Islet of Langerhans (tissue), 1 donor: ENCODE results near the gene SLC39A12.

Experiments used
- FAIRE-seq: peaks from one replicate; lab custom pipeline; 2011; peaks lifted over from hg19 to GRCh38; lab: Jason Lieb, UNC

Gene SLC39A12

DNA sequence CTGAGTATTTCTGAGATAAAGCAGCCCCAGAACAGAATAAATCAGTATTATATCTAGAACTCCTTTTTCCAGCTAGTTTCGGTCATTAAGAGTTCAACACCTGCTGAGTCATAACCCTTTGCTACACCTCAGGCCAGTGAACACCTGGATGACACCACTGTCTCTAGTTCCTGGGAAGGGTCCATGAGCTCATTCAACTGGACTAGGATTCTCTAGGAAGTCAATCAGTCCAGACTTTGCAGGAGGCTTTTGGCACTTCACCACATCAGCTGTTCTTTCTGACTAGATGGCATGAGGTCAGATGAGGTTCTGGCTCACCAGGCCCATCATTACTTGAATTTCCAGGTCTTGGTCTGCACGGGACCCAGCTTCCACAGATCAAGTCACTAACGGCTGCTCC is 11.7 kb downstream of the SLC39A12 start:
- FAIRE-seq, result no peak

GRCh38 chr10:17965649-17966235 is 14.0 kb downstream of the SLC39A12 start:
- FAIRE-seq, result no peak

DNA sequence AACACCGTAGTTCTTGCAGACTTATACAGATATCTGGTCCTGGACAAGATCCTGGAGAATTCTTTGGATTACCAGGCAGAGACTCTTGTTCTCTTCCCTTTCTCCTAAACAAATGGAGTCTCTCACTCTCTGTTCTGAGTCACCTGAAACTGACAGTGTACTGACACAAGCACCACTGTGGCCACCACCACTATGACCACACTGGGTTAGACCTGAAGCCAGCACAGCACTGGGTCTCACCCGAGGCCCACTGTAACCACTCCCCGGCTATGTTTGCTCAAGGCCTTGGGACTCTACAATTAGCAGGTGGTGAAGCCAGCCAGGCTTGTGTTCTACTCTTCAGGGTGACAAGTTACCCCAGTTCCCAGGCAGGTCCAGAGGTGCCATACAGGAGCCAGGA is 22.8 kb downstream of the SLC39A12 start:
- FAIRE-seq, result no peak

DNA sequence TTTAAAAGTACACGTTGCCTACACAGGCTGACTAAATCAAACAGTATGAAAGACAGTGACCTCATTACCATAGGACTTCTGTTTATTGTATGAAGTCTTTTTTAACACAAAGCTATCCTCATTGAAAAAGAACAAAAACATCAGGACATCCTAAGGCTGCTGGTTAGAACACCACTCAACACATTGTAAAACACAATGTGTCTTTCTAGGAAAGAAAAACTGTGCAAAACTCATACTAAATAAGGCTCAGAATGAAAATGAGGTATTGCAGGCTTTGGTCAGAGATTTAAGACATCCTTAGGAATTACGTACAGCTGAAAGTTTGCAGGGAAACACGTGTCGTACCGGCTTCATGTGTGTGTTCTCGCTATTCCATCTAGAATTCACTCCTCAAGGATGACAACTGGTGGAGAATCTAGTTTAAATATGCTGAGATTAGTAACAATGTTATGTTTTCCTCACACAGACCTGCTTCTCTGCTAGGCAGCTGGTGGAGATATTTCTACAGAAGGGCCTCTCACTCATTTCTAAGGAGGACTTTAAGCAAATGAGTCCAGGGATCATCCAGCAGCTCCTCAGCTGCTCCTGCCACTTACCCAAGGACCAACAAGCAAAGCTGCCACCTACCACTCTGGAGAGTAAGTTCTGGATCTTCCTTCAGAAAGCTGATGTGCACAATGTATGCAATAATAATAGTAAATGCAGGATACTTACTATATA is 29.3 kb downstream of the SLC39A12 start:
- no peak for FAIRE-seq

DNA sequence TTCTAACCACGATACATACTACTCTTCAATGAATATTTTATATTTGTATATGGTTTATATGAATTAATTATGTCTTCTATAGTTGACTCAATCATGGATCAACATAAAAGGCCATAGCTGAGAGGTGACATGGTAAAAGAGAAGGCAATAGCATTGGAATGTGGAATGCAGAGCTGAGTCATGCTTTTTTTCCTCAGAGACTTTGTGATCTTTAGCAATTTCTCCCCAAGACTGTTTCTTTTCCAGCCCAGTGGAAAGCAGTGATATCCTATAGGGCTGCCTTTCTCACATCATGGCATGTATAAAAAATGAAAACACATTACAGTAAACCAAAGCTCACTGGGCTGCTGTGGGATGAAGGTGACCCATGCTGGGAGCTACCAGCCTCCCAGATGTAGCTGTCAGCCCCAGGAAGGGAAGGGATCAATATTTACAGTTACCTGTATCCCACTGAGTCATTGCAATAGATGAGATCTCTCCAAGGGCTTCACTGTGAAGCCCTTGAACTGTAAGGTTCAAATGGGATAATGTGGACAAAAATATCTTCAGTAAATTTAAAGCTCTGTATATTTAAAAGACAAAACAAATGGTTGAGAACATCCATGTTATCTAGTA is 30.2 kb downstream of the SLC39A12 start:
- no peak for FAIRE-seq

DNA sequence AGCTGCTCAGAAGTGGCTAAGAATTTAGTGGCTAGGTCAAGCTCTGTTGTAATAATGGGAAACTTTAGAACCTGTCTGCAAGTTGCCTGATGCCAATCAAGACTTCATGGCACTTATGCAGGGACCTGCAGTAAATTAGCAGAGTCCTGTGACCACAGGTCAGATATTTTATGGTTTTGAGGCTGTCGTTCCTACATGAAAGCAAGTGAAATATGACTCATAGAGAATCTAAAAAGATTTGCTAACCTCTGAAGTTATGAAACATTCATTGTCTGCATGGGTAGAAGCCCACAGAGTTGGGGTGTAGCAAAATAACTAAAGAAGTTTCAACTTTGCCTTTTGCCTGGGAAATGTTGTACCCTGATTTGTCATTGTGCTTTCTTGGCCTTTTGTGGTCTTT is 32.3 kb downstream of the SLC39A12 start:
- FAIRE-seq, result no peak

- FAIRE-seq, result no peak
Measured at GRCh38 chr10:17984563-17984962, 32.8 kb downstream of the SLC39A12 start.

GRCh38 chr10:17989908-17990767 is 38.4 kb downstream of the SLC39A12 start:
- FAIRE-seq, result no peak

GRCh38 chr10:17992266-17992665 is 40.5 kb downstream of the SLC39A12 start:
- no peak for FAIRE-seq

DNA sequence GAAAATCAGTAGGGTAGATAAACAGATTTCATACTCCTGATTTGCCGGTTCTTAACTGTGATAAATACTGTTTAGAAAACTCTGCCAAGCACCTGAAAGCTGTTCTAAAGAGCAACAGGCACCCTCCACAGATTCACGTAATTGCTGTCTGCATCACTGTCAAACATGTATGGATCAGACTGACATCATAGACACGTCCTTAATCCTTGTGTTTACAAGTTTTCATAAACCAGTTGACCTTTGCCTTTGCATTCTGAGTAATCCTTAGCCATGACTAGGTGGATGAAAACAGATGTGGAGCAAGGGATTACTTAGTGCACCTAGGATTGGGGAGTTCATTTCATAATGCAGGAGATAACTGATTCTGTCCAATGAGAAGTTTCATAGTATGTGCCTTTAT is 41.6 kb downstream of the SLC39A12 start:
- FAIRE-seq, result no peak

DNA sequence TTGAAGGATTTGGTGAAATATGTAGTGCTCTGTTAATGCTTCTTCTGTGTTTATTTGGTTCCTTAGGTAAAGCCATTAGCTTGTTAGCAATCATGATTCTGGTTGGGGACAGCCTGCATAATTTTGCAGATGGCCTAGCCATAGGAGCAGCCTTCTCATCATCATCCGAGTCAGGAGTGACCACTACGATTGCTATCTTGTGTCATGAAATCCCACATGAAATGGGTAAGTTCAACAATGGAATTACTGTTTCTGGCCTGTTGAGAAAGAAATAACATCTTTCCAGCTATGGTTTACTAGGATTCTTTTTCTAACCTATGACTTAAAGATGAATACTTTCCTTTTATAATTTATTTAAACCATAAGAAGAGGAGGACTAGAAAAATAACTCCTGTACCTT is 48.9 kb downstream of the SLC39A12 start:
- FAIRE-seq, result no peak

DNA sequence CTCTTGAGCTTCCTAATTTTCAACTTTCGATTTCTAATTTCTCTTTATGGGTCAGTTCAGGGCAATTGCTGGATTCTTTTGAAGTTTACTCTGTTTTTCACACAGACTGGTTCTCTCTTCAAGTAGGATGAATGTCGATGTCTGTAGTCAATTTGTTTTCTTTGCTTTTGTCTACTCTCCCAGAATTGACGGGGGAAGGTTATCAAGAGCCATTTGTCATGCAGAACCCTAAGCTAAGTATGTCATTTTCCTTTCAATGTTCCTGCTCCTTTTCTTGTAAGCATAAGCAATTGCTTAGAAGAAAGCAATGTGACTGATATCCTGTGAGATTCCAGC is 53.7 kb downstream of the SLC39A12 start:
- FAIRE-seq, result no peak

- FAIRE-seq, result no peak
Measured at GRCh38 chr10:18005781-18006456, 54.2 kb downstream of the SLC39A12 start.

DNA sequence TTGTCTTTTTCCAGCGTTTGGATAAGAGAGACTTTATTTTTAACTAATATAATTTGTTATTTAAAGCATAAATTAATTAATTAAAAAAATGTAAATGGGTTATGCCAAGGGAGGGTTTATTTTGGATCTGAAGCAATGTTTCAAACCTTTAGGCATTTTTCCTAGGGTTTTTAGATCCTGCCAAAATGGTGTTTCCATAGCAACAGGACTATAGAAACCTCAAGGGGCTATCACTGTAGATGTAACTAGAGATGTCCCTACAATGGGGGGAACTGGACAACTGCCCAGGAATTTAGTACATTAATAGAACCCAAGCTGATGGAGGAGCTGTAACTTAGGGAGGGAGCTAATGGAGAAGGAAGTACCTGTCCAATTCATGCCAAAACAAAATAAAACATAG is 57.3 kb downstream of the SLC39A12 start:
- no peak for FAIRE-seq

DNA sequence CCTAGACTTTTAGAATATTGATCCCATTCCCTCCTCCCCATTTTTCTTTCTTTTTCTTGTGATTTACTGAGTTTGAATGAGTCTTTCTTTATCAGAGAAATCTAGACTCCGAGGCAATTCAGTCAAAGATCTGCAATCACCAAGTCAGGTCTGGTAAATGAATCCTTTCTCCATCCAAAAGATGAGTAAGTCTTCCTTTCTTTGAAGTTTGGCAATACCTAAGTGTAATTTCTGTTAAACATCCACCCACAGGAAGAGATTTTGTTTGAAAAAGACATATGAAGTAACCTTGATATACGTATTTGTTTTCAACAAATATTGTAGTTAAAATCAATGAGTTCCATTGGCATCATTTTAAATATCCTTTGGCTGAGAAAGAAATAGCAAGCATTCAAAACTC is 58.3 kb downstream of the SLC39A12 start:
- FAIRE-seq, result no peak

DNA sequence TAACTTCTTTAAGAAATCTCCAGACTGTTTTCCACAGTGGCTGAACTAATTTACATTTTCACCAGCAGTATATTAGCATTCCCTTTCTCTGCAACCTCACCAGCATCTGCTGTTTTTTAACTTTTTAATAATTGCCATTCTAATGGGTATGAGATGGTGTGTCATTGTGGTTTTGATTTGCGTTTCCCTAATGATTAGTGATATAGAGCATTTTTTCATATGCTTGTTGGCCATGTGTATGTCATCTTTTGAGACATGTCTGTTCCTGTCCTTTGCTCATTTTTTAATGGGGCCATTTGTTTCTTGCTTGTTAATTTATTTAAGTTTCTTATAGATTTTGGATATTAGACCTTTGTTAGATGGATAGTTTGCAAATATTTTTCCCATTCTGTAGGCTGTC is 68.8 kb downstream of the SLC39A12 start:
- FAIRE-seq, result no peak

DNA sequence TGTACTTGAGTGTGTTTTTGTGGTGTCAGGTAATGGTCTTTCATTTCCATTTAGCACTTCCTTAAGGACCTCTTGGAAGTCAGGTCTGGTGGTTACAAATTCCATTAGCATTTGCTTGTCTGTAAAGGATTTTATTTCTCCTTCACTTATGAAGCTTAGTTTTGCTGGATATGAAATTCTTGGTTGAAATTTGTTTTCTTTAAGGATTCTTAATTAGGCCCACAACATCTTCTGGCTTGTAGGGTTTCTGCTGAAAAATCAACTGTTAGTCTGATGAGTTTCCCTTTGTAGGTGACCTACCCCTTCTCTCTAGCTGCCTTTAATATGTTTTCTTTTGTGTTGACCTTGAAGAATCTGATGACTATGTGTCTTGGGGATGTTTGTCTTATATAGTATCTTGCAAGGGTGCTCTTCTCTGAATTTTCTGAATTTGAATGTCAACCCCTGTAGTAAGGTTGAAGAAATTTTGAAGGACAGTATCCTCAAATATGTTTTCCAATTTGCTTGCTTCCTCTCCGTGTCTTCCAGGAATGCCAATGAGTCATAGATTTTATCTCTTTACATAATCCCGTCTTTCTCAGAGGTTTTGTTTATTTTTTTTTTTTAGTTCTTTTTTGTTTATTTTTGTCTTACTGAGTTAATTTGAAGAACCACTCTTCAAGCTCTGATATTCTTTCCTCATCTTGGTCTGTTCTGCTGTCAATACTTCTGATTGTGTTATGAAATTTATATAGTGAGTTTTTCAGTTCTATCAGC is 70.2 kb downstream of the SLC39A12 start:
- no peak for FAIRE-seq

- no peak for FAIRE-seq
Measured at GRCh38 chr10:18043148-18044006, 91.7 kb downstream of the SLC39A12 start.

- FAIRE-seq, result no peak
Measured at GRCh38 chr10:18044976-18045720, 93.4 kb downstream of the SLC39A12 start.

- no peak for FAIRE-seq
Measured at GRCh38 chr10:18056583-18056982, 104.9 kb downstream of the SLC39A12 start.
